ENCODE data around the gene UBB.

DNA sequence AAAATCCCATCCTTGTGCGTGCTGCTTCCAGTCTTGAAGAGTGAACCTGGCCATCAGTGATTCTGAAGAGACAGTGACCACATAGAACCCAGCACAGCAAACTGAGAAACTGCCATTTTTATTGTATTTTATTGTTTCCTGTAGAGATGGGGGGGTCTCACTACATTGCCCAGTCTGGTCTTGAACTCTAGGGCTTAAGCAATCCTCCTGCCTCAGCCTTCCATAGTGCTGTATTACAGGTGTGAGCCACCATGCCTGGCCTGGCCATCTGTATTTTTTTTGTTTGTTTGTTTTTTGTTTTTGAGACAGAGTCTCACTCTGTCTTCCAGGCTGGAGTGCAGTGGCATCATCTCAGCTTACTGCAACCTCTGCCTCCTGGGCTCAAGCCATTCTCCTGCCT, 41.5 kb upstream of the UBB start:
- TF ChIP-seq, protein P1, sequence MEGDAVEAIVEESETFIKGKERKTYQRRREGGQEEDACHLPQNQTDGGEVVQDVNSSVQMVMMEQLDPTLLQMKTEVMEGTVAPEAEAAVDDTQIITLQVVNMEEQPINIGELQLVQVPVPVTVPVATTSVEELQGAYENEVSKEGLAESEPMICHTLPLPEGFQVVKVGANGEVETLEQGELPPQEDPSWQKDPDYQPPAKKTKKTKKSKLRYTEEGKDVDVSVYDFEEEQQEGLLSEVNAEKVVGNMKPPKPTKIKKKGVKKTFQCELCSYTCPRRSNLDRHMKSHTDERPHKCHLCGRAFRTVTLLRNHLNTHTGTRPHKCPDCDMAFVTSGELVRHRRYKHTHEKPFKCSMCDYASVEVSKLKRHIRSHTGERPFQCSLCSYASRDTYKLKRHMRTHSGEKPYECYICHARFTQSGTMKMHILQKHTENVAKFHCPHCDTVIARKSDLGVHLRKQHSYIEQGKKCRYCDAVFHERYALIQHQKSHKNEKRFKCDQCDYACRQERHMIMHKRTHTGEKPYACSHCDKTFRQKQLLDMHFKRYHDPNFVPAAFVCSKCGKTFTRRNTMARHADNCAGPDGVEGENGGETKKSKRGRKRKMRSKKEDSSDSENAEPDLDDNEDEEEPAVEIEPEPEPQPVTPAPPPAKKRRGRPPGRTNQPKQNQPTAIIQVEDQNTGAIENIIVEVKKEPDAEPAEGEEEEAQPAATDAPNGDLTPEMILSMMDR (IDR thresholded peaks at IDR 0.05; ENCODE audit: low read length), result no peak
- no peak for TF ChIP-seq EZH2phosphoT487 (IDR thresholded peaks at IDR 0.05; ENCODE audit: low read length)
